Erythroblast (primary cell): Measurements from ENCODE around the gene ARHGAP45.

Experiments used
- GATA1 ChIP-seq: IDR thresholded peaks from 2 replicates; pipeline ENCODE4 v1.6.1; 2011; ENCODE audit warnings: low read depth, mild to moderate bottlenecking, control low read depth, low read length, moderate library complexity
- POLR2A ChIP-seq: IDR thresholded peaks from 2 replicates; pipeline ENCODE4 v1.6.1; 2011; ENCODE audit warnings: mild to moderate bottlenecking, low read length

DNA sequence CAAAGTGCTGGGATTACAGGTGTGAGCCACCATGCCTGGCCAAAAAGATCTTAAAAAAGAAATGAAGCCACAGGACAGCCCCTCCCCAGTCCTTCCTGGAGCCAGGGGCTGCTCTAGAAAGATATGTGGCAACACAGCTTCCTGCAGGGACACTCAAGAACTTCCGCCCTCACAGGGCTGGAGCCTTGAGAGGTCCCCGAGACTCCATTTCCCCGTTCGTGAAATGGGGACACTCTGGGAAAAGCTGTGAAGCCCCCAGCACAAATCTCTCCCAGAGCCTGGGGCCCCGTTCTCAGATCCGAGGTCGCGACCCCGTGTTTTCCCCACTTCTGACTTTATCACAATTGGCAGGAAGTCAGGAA is 34.4 kb downstream of the ARHGAP45 start:
- TF ChIP-seq POLR2A = no peak
- no peak for TF ChIP-seq GATA1
